ENCODE measurements around the gene SMIM36. TPM values are rescaled to one million over a fixed set of nuclear protein-coding genes. Genes with fewer than 3 reads are reported as not detected.

SMIM36 gene
- total and polyA plus RNA-seq, 9 donors = not detected

DNA sequence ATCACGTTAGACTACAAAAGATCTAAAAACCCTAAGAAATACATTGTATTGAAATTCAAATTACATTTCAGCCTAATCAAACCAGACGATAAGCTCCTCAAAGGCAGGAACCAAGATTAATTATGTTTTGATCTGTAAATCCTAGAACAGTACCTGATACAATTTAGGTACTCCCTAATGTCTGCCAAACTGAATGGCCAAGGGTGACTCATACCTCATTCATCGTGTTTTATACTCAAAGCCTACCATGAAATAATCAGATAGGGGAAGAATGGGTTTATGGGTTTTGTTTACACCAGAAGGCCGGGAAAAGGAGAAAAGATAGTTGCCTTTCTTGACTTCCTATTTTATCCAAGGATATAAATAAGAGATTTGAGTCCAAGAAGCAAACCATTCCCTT, 108.9 kb downstream of the SMIM36 start:
- no peak for TF ChIP-seq EP300 (IDR thresholded peaks at IDR 0.05)
- no peak for TF ChIP-seq CTCF (IDR thresholded peaks at IDR 0.05)
- TF ChIP-seq POLR2A (IDR thresholded peaks at IDR 0.05) = no peak
- Histone ChIP-seq H3K27ac (no peak overlapping the region), H3K4me1 (ENCODE audit: insufficient read depth) (no peaks in the 10 kb centered on the region), H3K9me3 (no peaks in the 10 kb centered on the region), H3K27me3 (no peaks in the 10 kb centered on the region), H3K4me3 (no peak overlapping the region), H3K36me3 (no peaks in the 10 kb centered on the region)
- 83 to 89% (median 85%) methylated on average over 4 of the region's 4 CpGs for WGBS, 3 donors
- no peak for DNase-seq
- intact Hi-C loops (cut with DNase I) = no loop called here

Small RNA genes lying within 50 kb of the gene (small RNA-seq; reads per million reads assigned to genes)
- not detected for gene RNU6-1249P

Other genes with a start within 250 kb of the SMIM36 start
- 100 to 1,000 TPM in 1 of 7 donors, 10 to 100 TPM in 6; 38.9 to 106 (median 54.3) TPM for gene HLF, start 246.5 kb downstream of the SMIM36 start, total RNA-seq
- 10 to 100 TPM; 28.0 to 37.9 TPM for gene HLF, start 246.5 kb downstream of the SMIM36 start, polyA plus RNA-seq
- 10 to 100 TPM in 1 of 7 donors, 1 to 10 TPM in 6; 5.3 to 11.0 (median 6.7) TPM for gene MMD, start 89.6 kb downstream of the SMIM36 start, total RNA-seq
- 10 to 100 TPM in 1 of 2 donors, 1 to 10 TPM in 1; 5.0 to 10.2 TPM for gene MMD, start 89.6 kb downstream of the SMIM36 start, polyA plus RNA-seq
- gene TMEM100, start 211.4 kb upstream of the SMIM36 start, total RNA-seq = 10 to 100 TPM in 6 of 7 donors, 1 to 10 TPM in 1; 9.0 to 88.2 (median 32.1) TPM
- gene TMEM100, start 211.4 kb upstream of the SMIM36 start, polyA plus RNA-seq = 10 to 100 TPM; 15.6 to 17.8 TPM
- 10 to 100 TPM in 6 of 7 donors, 1 to 10 TPM in 1; 7.7 to 16.4 (median 11.8) TPM for gene PCTP, start 239.6 kb upstream of the SMIM36 start, total RNA-seq
- 10 to 100 TPM in 1 of 2 donors, 1 to 10 TPM in 1; 7.2 to 18.8 TPM for gene PCTP, start 239.6 kb upstream of the SMIM36 start, polyA plus RNA-seq